Astrocyte of the cerebellum (primary cell): ENCODE data around the gene EPSTI1.

Source experiments
- DNase-seq: peaks from one replicate; pipeline ENCODE4 v3.0.0-alpha.2; 2011; ENCODE audit warnings: low read depth
- H3K4me3 ChIP-seq: 2 replicates; pipeline ENCODE4 v1.5.1; 2011; ENCODE audit warnings: mild to moderate bottlenecking, low read depth, low read length, moderate library complexity
- CTCF ChIP-seq: IDR thresholded peaks from 2 replicates; pipeline ENCODE4 v1.5.1; 2012; ENCODE audit warnings: low read length, low read depth, moderate library complexity, mild to moderate bottlenecking; ENCODE audit errors: missing control alignments
- in situ Hi-C: cut with HindIII; loops from 2 replicates; pipeline ENCODE4 v1.10.0; 2017; ENCODE audit warnings: low sequenced_read_pairs

Gene EPSTI1

DNA sequence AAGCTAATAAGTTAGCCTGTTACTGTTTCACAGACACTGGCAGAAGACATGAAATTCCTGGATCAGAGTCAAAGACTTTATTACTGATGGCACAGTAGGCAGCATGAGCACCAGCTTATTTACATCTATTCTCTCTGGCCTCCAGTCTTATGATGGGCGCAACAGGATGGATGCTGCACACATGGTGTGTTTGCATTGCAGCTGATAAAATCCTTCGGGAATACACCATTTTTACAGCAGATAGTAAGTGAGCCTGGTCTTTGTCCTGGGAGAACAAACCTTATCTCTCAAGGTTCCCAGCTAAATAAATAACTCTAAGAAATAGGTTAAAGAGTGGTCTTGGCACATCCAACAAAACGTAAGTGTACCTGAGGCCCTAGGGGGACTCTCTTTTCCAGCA lies 16.0 kb downstream of the EPSTI1 start:
- no peak for DNase-seq

GRCh38 chr13:42973581-42973980 lies 18.5 kb downstream of the EPSTI1 start:
- DNase-seq, result no peak
- H3K4me3 ChIP-seq, result no peak overlapping the region
- in situ Hi-C loops, result no loop called here
- no peak for TF ChIP-seq CTCF

More for the DNA sequence above, 16.0 kb downstream of the EPSTI1 start:
- in situ Hi-C loops, result no loop called here
- H3K4me3 ChIP-seq, result no peak overlapping the region
- TF ChIP-seq CTCF, result no peak

DNA sequence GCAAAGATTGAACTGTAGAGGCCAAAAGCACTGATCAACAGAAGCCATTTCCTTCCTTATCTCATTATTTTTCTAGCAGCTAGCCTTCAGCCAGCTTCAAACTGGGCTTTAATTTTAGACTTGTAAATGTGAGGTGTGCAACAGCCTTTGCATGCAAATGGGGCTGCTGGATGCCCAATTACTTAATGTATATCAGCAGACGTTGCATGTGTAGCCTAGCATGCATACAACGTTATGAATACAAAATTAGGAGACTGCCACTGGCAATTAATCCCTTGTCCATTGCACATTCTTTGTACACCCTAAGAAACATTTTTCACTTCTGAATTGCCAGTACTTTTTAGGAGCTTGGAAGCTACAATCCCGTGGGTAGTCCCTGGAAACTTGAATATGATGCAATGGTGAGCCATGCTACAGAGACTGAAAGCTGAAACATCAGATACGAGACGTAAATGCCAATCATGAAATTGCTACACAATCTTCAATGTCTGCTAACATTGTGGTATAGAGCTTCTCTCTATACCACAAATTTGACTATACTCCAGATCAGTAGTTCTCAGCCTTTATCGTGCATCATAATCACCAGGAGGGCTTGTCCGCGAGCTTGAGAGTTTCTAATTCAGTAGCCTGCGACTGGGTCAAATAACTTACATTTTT lies 20.2 kb downstream of the EPSTI1 start:
- no peak for DNase-seq
- TF ChIP-seq CTCF, result no peak
- in situ Hi-C loops, result no loop called here
- H3K4me3 ChIP-seq, result no peak overlapping the region

- in situ Hi-C loops, result no loop called here
- DNase-seq, result peak; percentile 20
- peak; percentile 74 for TF ChIP-seq CTCF
- no peak overlapping the region for H3K4me3 ChIP-seq
These were observed 21.0 kb downstream of the EPSTI1 start for GRCh38 chr13:42970824-42971690.

DNA sequence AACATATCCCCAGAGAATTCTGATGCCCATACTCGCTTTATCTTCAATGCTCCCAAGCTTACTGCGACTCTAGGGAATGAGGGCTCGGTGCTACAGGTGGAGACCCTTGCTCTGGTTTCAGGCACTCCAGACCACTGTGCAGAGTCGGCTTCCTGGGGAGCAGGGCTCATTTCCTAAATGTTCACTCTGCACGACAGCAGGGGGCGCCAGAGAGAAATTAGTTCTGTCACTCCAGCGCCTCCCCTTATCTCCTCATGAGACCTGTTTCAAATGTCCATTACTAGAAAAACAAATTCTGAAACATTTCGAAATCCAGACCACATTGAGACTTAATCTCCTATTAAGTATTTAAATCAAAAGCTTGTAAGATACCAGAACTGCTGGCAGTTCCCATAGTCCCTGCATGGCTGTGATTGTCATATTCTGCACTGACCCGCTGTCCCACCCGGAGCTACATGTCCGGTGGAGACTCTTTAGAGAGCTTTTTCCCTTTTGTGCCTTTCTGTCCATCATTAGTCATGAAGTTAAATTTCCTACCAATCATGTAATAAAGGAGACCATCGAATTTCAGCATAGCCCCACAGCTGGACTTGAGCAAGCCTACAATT lies 22.4 kb downstream of the EPSTI1 start:
- peak; percentile 73 for TF ChIP-seq CTCF
- in situ Hi-C loops, result loop anchor here (5.0 kb wide), 1 partner anchor 92 kb away; no protein-coding TSS in a partner anchor
- no peak for DNase-seq
- H3K4me3 ChIP-seq, result no peak overlapping the region

DNA sequence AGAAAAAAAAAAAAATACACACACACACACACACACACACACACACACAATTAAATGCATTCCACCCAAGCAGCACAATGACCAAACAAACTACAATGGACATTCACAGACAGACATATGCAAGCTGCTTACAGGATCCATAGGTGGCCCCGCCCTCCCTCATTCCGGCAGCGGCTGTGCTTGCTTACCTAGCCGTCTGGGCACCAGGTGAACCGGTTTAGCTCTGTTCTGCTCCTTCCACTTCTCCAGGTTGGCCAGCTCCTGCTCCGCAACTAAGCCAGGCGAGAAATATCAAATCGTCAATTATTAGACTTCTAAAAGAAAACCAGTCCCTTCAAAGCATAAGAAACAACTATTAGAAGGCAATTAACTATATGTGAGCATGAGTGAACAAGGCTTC lies 23.1 kb downstream of the EPSTI1 start:
- in situ Hi-C loops, result loop anchor here (5.0 kb wide), 1 partner anchor 92 kb away; no protein-coding TSS in a partner anchor
- no peak overlapping the region for H3K4me3 ChIP-seq
- no peak for DNase-seq
- TF ChIP-seq CTCF, result no peak
